Measurements from ENCODE around the gene RFC3. TPM values are rescaled to one million over a fixed set of nuclear protein-coding genes. Genes with fewer than 3 reads are reported as not detected.
A peak's percentile ranks its signal among the peaks of the same experiment; 100 is the strongest.

The RFC3 gene
- total and polyA plus RNA-seq, 2 of the 13 experiments (the other 11 are each of a cell fraction or from before 2014, with no cell fraction given) = 16.0 to 55.7 TPM

- TF ChIP-seq FOXJ3 (CRISPR knock-in tag; IDR thresholded peaks at IDR 0.05; ENCODE audit: borderline replicate concordance) (peak; percentile 72; the same call in 1 of the 2 replicates), SKIL (CRISPR knock-in tag; IDR thresholded peaks at IDR 0.05; ENCODE audit: borderline replicate concordance) (peak; percentile 52; the same call in 1 of the 2 replicates), BCL6 (CRISPR knock-in tag; IDR thresholded peaks at IDR 0.05) (no peak; the same call in 1 of the 2 replicates), ZNF142 (CRISPR knock-in tag; IDR thresholded peaks at IDR 0.05) (peak; percentile 95), ATF6 (CRISPR knock-in tag; conservative IDR thresholded peaks at IDR 0.05) (no peak), MAFG (CRISPR knock-in tag; IDR thresholded peaks at IDR 0.05) (no peak), RXRB (CRISPR knock-in tag; IDR thresholded peaks at IDR 0.05; ENCODE audit: borderline replicate concordance) (peak; percentile 54; the same call in 1 of the 2 replicates), PCBP1 (IDR thresholded peaks at IDR 0.05; ENCODE audit: borderline replicate concordance, low read depth, low read length) (no peak), HMG20B (CRISPR knock-in tag; conservative IDR thresholded peaks at IDR 0.05) (peak; percentile 33; the same call in 1 of the 2 replicates), ZNF83 (CRISPR knock-in tag; IDR thresholded peaks at IDR 0.05; ENCODE audit: borderline replicate concordance) (no peak), KDM6A (CRISPR knock-in tag; IDR thresholded peaks at IDR 0.05; ENCODE audit: low read depth) (no peak), MTA3 (CRISPR knock-in tag; IDR thresholded peaks at IDR 0.05) (no peak), KMT2B (CRISPR knock-in tag; IDR thresholded peaks at IDR 0.05) (peak; percentile 98), ATF4 (CRISPR knock-in tag; IDR thresholded peaks at IDR 0.05) (peak in 1 of 2 experiments; percentile 84; a peak in 2 of 4 replicates), CAMTA2 (CRISPR knock-in tag; IDR thresholded peaks at IDR 0.05; ENCODE audit: borderline replicate concordance) (no peak), KLF6 (CRISPR knock-in tag; IDR thresholded peaks at IDR 0.05) (0 out of 2 replicates have a peak, but pooled peaks have one; percentile 37), SRSF1 (optimal IDR thresholded peaks at IDR 0.05; ENCODE audit: low read depth, low read length) (no peak), ZNF879 (CRISPR knock-in tag; IDR thresholded peaks at IDR 0.05) (no peak)
These were observed at the start of gene RFC3 (continued) for GRCh38 chr13:33817901-33818706.
